Measurements from ENCODE around the gene MAFG. TPM values are rescaled to one million over a fixed set of nuclear protein-coding genes. Genes with fewer than 3 reads are reported as not detected.

MAFG gene
- total and polyA plus RNA-seq, 9 of the 15 experiments (the other 6 are each of a cell fraction or from before 2014, with no cell fraction given), result 1.1 to 58.1 (median 24.9) TPM

- TF ChIP-seq USF2 (CRISPR knock-in tag; IDR thresholded peaks at IDR 0.05), result 0 out of 2 replicates have a peak, but pooled peaks have one; percentile 31
- TF ChIP-seq TRIM28 (IDR thresholded peaks at IDR 0.05), result no peak
- no peak for TF ChIP-seq JUNB (CRISPR knock-in tag; conservative IDR thresholded peaks at IDR 0.05)
- TF ChIP-seq ZNF785 (CRISPR knock-in tag; IDR thresholded peaks at IDR 0.05), result no peak
- no peak for TF ChIP-seq ZNF75A (CRISPR knock-in tag; IDR thresholded peaks at IDR 0.05)
- peak; percentile 53 for TF ChIP-seq TFAP4 (CRISPR knock-in tag; IDR thresholded peaks at IDR 0.05; ENCODE audit: borderline replicate concordance)
- no peak for TF ChIP-seq ILF3 (IDR thresholded peaks at IDR 0.05; ENCODE audit: borderline replicate concordance)
- no peak for TF ChIP-seq XRCC5 (IDR thresholded peaks at IDR 0.05; ENCODE audit: low read depth, low read length)
- no peak for TF ChIP-seq HDAC8 (tag; IDR thresholded peaks at IDR 0.05)
- TF ChIP-seq ZBTB43 (CRISPR knock-in tag; IDR thresholded peaks at IDR 0.05), result no peak
- 0 out of 2 replicates have a peak, but pooled peaks have one; percentile 24 for TF ChIP-seq ZNF76 (CRISPR knock-in tag; IDR thresholded peaks at IDR 0.05; ENCODE audit: borderline replicate concordance)
- TF ChIP-seq CBX5 (IDR thresholded peaks at IDR 0.05; ENCODE audit: borderline replicate concordance, low read depth), result no peak
- TF ChIP-seq EP300 (IDR thresholded peaks at IDR 0.05; ENCODE audit: low read length), result no peak
- no peak for TF ChIP-seq MBD2 (IDR thresholded peaks at IDR 0.05; ENCODE audit: borderline replicate concordance, low read depth)
- TF ChIP-seq PBX2 (CRISPR knock-in tag; IDR thresholded peaks at IDR 0.05; ENCODE audit: low read depth), result no peak
- no peak for TF ChIP-seq PBX2 (tag; conservative IDR thresholded peaks at IDR 0.05; ENCODE audit: low read depth)
- TF ChIP-seq TCFL5 (CRISPR knock-in tag; conservative IDR thresholded peaks at IDR 0.05), result no peak
- TF ChIP-seq RFX5 (IDR thresholded peaks at IDR 0.05; ENCODE audit: low read depth, low read length), result no peak
- no peak for TF ChIP-seq CCNT2 (IDR thresholded peaks at IDR 0.05; ENCODE audit: borderline replicate concordance, extremely low read depth, insufficient read length, low read depth, low read length)
- TF ChIP-seq ZNF408 (CRISPR knock-in tag; IDR thresholded peaks at IDR 0.05; ENCODE audit: low read depth), result no peak
- TF ChIP-seq ZNF184 (CRISPR knock-in tag; IDR thresholded peaks at IDR 0.05), result no peak
- TF ChIP-seq NFIC (IDR thresholded peaks at IDR 0.05), result peak; percentile 29; the same call in 1 of the 2 replicates
- no peak for TF ChIP-seq POLR3G (IDR thresholded peaks at IDR 0.05; ENCODE audit: extremely low read depth, insufficient read length, insufficient replicate concordance)
- no peak for TF ChIP-seq NFE2L1 (tag; IDR thresholded peaks at IDR 0.05; ENCODE audit: borderline replicate concordance, low read depth)
Observed at GRCh38 chr17:81976332-81977210, 49.0 kb upstream of the MAFG start (continued).
